Ishikawa (cell line): ENCODE results near the gene CCDC59.

ENCODE experiments used
- CEBPB ChIP-seq: IDR thresholded peaks from 2 replicates; pipeline ENCODE4 v1.6.1; 2012
- CREB1 ChIP-seq: IDR thresholded peaks from 2 replicates; pipeline ENCODE4 v1.6.1; 2012; ENCODE audit warnings: low read depth
- EGR1 ChIP-seq: IDR thresholded peaks from 2 replicates; pipeline ENCODE4 v1.6.1; 2012
- EP300 ChIP-seq: IDR thresholded peaks from 2 replicates; pipeline ENCODE4 v1.6.1; 2012; ENCODE audit warnings: borderline replicate concordance
- FOXM1 ChIP-seq: IDR thresholded peaks from 2 replicates; pipeline ENCODE4 v1.6.1; 2012; ENCODE audit warnings: low read depth, borderline replicate concordance
- NFIC ChIP-seq: IDR thresholded peaks from 2 replicates; pipeline ENCODE4 v1.6.1; 2012
- RAD21 ChIP-seq: IDR thresholded peaks from 2 replicates; pipeline ENCODE4 v1.6.1; 2012; ENCODE audit warnings: low read depth
- TAF1 ChIP-seq: IDR thresholded peaks from 2 replicates; pipeline ENCODE4 v1.6.1; 2012; ENCODE audit warnings: low read depth, mild to moderate bottlenecking
- TCF12 ChIP-seq: IDR thresholded peaks from 2 replicates; pipeline ENCODE4 v1.6.1; 2012; ENCODE audit warnings: low read depth
- TEAD4 ChIP-seq: IDR thresholded peaks from 2 replicates; pipeline ENCODE4 v1.6.1; 2012
- YY1 ChIP-seq: IDR thresholded peaks from 2 replicates; pipeline ENCODE4 v1.6.1; 2012; ENCODE audit warnings: low read depth
- ZBTB7A ChIP-seq: IDR thresholded peaks from 2 replicates; pipeline ENCODE4 v1.6.1; 2012; ENCODE audit warnings: low read depth
- TF ChIP-seq, protein P1 (sequence below): IDR thresholded peaks from 2 replicates; pipeline ENCODE4 v1.6.1; 2012
- TF ChIP-seq, protein P2 (sequence below): IDR thresholded peaks from 2 replicates; pipeline ENCODE4 v1.6.1; 2012; ENCODE audit warnings: low read depth, mild to moderate bottlenecking
- TF ChIP-seq, protein P3 (sequence below): IDR thresholded peaks from 2 replicates; pipeline ENCODE4 v1.6.1; 2012

The CCDC59 gene

DNA sequence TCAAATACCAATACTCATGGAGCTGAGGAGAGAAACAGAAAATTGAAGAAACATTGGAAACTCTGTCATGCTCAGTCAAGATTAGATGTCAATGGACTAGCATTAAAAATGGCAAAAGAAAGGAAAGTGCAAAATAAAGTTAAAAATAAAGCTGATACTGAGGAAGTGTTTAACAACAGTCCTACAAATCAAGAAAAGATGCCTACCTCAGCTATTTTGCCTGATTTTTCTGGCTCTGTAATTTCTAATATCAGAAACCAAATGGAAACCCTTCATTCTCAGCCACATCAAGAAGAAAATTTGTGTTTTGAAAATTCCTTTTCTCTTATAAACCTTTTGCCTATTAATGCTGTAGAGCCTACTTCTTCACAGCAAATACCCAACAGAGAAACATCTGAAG lies 40.7 kb upstream of the CCDC59 start:
- TF ChIP-seq RAD21 (no peak), TAF1 (no peak), CREB1 (no peak), TEAD4 (no peak), YY1 (no peak), TCF12 (no peak), ZBTB7A (no peak), EGR1 (no peak), FOXM1 (no peak)
- TF ChIP-seq, protein P1, sequence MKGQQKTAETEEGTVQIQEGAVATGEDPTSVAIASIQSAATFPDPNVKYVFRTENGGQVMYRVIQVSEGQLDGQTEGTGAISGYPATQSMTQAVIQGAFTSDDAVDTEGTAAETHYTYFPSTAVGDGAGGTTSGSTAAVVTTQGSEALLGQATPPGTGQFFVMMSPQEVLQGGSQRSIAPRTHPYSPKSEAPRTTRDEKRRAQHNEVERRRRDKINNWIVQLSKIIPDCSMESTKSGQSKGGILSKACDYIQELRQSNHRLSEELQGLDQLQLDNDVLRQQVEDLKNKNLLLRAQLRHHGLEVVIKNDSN: no peak
- TF ChIP-seq, protein P2, sequence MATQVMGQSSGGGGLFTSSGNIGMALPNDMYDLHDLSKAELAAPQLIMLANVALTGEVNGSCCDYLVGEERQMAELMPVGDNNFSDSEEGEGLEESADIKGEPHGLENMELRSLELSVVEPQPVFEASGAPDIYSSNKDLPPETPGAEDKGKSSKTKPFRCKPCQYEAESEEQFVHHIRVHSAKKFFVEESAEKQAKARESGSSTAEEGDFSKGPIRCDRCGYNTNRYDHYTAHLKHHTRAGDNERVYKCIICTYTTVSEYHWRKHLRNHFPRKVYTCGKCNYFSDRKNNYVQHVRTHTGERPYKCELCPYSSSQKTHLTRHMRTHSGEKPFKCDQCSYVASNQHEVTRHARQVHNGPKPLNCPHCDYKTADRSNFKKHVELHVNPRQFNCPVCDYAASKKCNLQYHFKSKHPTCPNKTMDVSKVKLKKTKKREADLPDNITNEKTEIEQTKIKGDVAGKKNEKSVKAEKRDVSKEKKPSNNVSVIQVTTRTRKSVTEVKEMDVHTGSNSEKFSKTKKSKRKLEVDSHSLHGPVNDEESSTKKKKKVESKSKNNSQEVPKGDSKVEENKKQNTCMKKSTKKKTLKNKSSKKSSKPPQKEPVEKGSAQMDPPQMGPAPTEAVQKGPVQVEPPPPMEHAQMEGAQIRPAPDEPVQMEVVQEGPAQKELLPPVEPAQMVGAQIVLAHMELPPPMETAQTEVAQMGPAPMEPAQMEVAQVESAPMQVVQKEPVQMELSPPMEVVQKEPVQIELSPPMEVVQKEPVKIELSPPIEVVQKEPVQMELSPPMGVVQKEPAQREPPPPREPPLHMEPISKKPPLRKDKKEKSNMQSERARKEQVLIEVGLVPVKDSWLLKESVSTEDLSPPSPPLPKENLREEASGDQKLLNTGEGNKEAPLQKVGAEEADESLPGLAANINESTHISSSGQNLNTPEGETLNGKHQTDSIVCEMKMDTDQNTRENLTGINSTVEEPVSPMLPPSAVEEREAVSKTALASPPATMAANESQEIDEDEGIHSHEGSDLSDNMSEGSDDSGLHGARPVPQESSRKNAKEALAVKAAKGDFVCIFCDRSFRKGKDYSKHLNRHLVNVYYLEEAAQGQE: no peak

DNA sequence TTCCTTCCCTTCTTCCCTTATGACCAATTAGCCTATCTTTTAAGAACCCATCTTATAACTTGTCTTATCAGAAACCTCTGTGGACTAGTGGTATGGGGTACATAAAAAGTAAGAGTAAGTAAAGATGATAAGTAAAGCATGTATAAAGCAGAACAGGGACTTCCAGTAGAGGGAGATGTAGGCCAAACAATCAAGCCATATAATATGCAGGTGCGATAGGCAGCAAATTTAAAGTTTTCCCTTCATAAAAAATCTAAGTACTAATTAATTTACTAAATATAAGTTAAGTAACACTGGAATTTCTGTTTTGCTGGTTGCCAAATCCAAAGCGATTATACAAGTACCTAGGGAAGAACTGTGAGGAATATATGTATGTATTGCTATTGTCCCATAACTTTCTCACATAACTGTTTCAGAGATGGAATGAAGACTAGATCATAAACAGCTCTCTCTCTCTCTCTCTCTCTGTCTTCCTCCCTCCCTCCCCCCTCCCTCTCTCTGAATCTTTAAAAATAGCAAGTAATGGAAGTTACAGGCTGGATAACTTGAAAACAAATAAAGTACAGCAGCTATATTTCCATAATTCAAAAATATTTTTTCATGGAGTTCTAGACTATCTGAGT lies 25.9 kb upstream of the CCDC59 start:
- TF ChIP-seq FOXM1 (no peak), RAD21 (peak; percentile 48; the same call in 1 of the 2 replicates)

DNA sequence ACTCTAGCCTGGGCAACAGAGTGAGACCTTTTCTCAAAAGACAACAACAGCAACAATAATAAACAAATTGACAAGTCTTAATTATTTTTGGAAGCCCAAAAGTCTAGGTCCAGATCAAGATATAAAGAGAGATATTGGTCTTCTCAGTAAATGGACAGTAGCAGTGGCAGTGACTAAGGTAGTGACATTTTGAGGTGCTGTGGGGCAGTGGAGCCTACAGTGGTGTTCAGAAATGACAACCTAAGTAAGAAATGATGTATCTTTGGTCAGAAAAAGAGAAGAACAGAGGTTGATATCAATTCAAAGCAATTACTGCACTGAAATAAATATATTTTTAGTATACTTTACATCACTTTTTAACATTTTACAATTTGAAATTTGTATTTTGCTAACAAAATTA lies 20.8 kb upstream of the CCDC59 start:
- TF ChIP-seq TAF1: no peak
- TF ChIP-seq CREB1: no peak
- TF ChIP-seq YY1: no peak
- TF ChIP-seq EGR1: no peak
- TF ChIP-seq TCF12: no peak
- TF ChIP-seq, protein P2: no peak
- TF ChIP-seq TEAD4: no peak
- no peak for TF ChIP-seq EP300

DNA sequence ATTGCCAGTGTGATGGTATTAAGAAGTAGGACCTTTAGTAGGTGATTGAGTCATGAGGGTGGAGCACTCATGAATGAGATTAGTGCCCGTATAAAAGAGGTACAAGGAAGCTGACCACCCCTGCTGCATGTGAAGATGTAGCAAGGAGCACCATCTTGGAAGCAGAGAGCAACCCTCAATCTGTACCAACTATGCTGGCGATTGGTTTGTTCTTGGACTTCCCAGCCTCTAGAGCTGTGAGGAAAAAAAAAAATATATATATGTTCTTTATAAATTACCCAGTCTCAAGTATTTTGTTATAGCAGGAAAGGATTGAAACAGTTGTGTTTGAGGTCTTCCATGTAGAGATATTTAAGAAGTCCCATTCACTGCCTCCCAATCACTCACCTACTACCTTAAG lies 17.0 kb upstream of the CCDC59 start:
- TF ChIP-seq FOXM1: no peak
- no peak for TF ChIP-seq EGR1
- no peak for TF ChIP-seq CEBPB
- no peak for TF ChIP-seq RAD21
- TF ChIP-seq ZBTB7A: no peak

DNA sequence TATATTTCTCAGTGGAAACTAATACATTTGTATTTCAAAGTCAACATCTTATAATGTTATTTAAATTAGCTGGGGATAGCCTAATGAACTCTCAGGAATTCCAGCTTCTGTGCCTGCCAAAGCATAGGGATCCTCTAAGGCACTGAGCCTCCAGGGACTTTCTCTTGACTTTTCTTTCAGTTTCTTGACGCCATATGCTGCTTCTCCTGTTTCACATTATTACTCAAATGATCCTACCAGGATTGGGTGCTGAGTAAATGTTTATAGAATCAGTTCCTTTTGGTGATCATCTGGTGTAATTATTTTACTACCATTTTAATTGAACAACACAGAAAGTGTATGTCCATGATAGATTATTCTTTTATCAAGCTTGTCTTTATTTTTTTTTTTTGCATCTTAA lies 8.0 kb upstream of the CCDC59 start:
- TF ChIP-seq TCF12 (no peak), YY1 (no peak), TEAD4 (no peak), ZBTB7A (no peak), TAF1 (no peak), EP300 (no peak), RAD21 (no peak), EGR1 (no peak), NFIC (no peak)
- TF ChIP-seq, protein P2: no peak
- TF ChIP-seq, protein P1: no peak

DNA sequence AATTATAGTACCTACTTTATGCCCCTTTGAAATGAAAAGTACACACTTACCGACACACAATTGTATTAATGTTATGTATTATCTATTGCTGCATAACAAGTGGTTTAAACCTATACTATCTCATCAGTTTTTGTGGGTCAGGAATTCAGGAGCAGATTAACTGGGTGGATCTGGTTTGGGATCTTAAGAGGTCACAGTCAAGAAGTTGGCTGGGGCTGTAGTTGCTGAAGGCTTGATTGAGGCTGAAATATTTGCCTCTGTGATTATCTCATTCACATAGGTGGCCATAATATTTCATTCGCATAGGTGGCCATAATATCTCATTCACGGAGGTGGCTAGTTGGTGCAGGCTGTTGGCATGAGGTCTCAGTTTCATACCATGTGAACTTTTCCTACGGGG lies 5.8 kb upstream of the CCDC59 start:
- TF ChIP-seq TEAD4 (no peak), ZBTB7A (no peak), CREB1 (no peak), EP300 (no peak), NFIC (no peak), YY1 (no peak), TAF1 (no peak), CEBPB (no peak)
- TF ChIP-seq, protein P1: no peak
- TF ChIP-seq, protein P3, sequence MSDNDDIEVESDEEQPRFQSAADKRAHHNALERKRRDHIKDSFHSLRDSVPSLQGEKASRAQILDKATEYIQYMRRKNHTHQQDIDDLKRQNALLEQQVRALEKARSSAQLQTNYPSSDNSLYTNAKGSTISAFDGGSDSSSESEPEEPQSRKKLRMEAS: no peak
